GM12864 (cell line): ENCODE measurements around the gene MED7.
A peak's percentile ranks its signal among the peaks of the same experiment; 100 is the strongest.

ENCODE experiments used
- DNase-seq: peaks from one replicate; pipeline ENCODE4 v3.0.0-alpha.2; 2011; ENCODE audit warnings: low read depth
- H3K4me3 ChIP-seq: 2 replicates; pipeline ENCODE4 v1.5.1; 2011; ENCODE audit warnings: mild to moderate bottlenecking, low read depth, low read length, control low read depth
- CTCF ChIP-seq: IDR thresholded peaks from 2 replicates; pipeline ENCODE4 v1.5.1; 2011; ENCODE audit warnings: low read depth, mild to moderate bottlenecking, moderate library complexity, low read length, control low read depth, inconsistent platforms; ENCODE audit errors: missing control alignments

Gene MED7

GRCh38 chr5:157108976-157109375 is 33.7 kb downstream of the MED7 start, which contains the start of gene HAVCR2:
HAVCR2 (minus strand) TSS chr5:157109044; CDS start chr5:157108983, 61 bp downstream.
- peak within 1 kb of the TSS; percentile 39 for H3K4me3 ChIP-seq
- TF ChIP-seq CTCF, result no peak
- DNase-seq, result peak; percentile 69

- DNase-seq, result no peak
- TF ChIP-seq CTCF, result no peak
These were observed 35.2 kb downstream of the MED7 start for GRCh38 chr5:157107508-157107907.

GRCh38 chr5:157106630-157107461 is 35.8 kb downstream of the MED7 start:
- no peak for TF ChIP-seq CTCF
- no peak overlapping the region; the same call in 1 of the 2 replicates for H3K4me3 ChIP-seq
- no peak for DNase-seq

More at GRCh38 chr5:157107508-157107907, 35.2 kb downstream of the MED7 start:
- peak overlapping the region; percentile 35; the same call in 1 of the 2 replicates for H3K4me3 ChIP-seq

GRCh38 chr5:157100140-157100679 is 42.5 kb downstream of the MED7 start:
- no peak for DNase-seq
- TF ChIP-seq CTCF, result no peak
- H3K4me3 ChIP-seq, result no peak overlapping the region

- TF ChIP-seq CTCF, result no peak
- no peak overlapping the region for H3K4me3 ChIP-seq
- DNase-seq, result no peak
These were observed 54.2 kb downstream of the MED7 start for GRCh38 chr5:157088342-157088990.
